K562 (cell line): ENCODE measurements around the gene SBDS. TPM values are rescaled to one million over a fixed set of nuclear protein-coding genes. Genes with fewer than 3 reads are reported as not detected.
A peak's percentile ranks its signal among the peaks of the same experiment; 100 is the strongest.

Source experiments
- AFF4 ChIP-seq: sonication (generic); formaldehyde crosslinking; IDR thresholded peaks from 2 replicates; pipeline ENCODE4 v1.8.0; 2023; ENCODE audit warnings: mild to moderate bottlenecking, missing genetic modification reagents
- ATF7 ChIP-seq: fragments of 450-650 bp; IDR thresholded peaks from 2 replicates; pipeline ENCODE4 v1.7.1; 2014; ENCODE audit warnings: mild to moderate bottlenecking, moderate library complexity
- GATA2 ChIP-seq: sonication (generic); formaldehyde crosslinking; IDR thresholded peaks from 2 replicates; pipeline ENCODE4 v1.4.0; 2020; ENCODE audit warnings: mild to moderate bottlenecking, missing genetic modification reagents
- GTF2F1 ChIP-seq: IDR thresholded peaks from 2 replicates; pipeline ENCODE4 v1.6.1; 2011; ENCODE audit warnings: low read depth, low read length, improper control_type of control experiment
- HDAC1 ChIP-seq, 2 experiments: fragments of 450-650 bp; IDR thresholded peaks; 2 replicates each; pipeline ENCODE4 v1.6.1; 2016 to 2017; ENCODE audit warnings: inconsistent platforms in 1 of 2, mild to moderate bottlenecking in 1 of 2, moderate library complexity in 1 of 2
- HDAC2 ChIP-seq: fragments of 450-650 bp; IDR thresholded peaks from 2 replicates; pipeline ENCODE4 v1.6.1; 2016; ENCODE audit warnings: mild to moderate bottlenecking
- HDAC8 ChIP-seq: fragments of 450-650 bp; IDR thresholded peaks from 2 replicates; pipeline ENCODE4 v1.6.1; 2016; ENCODE audit warnings: mild to moderate bottlenecking, missing genetic modification characterization, moderate library complexity, missing compliant biosample characterization
- HMGXB4 ChIP-seq: sonication (generic); formaldehyde crosslinking; IDR thresholded peaks from 2 replicates; pipeline ENCODE4 v1.8.1; 2023; ENCODE audit warnings: mild to moderate bottlenecking, missing genetic modification reagents
- HNRNPLL ChIP-seq: fragments of 200-400 bp; formaldehyde crosslinking; IDR thresholded peaks from 2 replicates; pipeline ENCODE4 v1.6.1; 2017; ENCODE audit warnings: low read length, low read depth, mild to moderate bottlenecking; ENCODE audit not compliant: poor library complexity, severe bottlenecking
- LCOR ChIP-seq: sonication (generic); formaldehyde crosslinking; IDR thresholded peaks from 2 replicates; pipeline ENCODE4 v1.8.0; 2022; ENCODE audit warnings: mild to moderate bottlenecking, missing genetic modification reagents
- NCOA6 ChIP-seq: fragments of 450-650 bp; IDR thresholded peaks from 2 replicates; pipeline ENCODE4 v1.6.1; 2017; ENCODE audit warnings: mild to moderate bottlenecking
- NONO ChIP-seq, 2 experiments: fragments of 200-400 bp in 1 of 2; fragments of 450-650 bp in 1 of 2; formaldehyde crosslinking in 1 of 2; IDR thresholded peaks; 2 replicates each; pipeline ENCODE4 v1.6.1; 2017; ENCODE audit warnings: low read depth in 2 of 2, mild to moderate bottlenecking in 2 of 2, moderate library complexity in 2 of 2, low read length in 1 of 2
- PHF20 ChIP-seq: fragments of 450-650 bp; IDR thresholded peaks from 2 replicates; pipeline ENCODE4 v1.6.1; 2018; ENCODE audit not compliant: partially characterized antibody
- POLR2AphosphoS5 ChIP-seq: IDR thresholded peaks from 2 replicates; pipeline ENCODE4 v1.6.1; 2011; ENCODE audit warnings: mild to moderate bottlenecking, low read depth, low read length, moderate library complexity; ENCODE audit not compliant: control insufficient read depth, insufficient read depth
- POLR2B ChIP-seq: fragments of 450-650 bp; IDR thresholded peaks from 2 replicates; pipeline ENCODE4 v1.6.1; 2018; ENCODE audit warnings: low read depth; ENCODE audit not compliant: partially characterized antibody
- SIN3B ChIP-seq: fragments of 450-650 bp; IDR thresholded peaks from 2 replicates; pipeline ENCODE4 v1.6.1; 2017; ENCODE audit warnings: low read depth, mild to moderate bottlenecking, moderate library complexity
- SMAD4 ChIP-seq: fragments of 250-450 bp; sonication (Bioruptor Pico); conservative IDR thresholded peaks from 2 replicates; pipeline ENCODE4 v1.8.0; 2021; ENCODE audit warnings: inconsistent platforms, mild to moderate bottlenecking, moderate library complexity
- SMARCC2 ChIP-seq: fragments of 450-650 bp; IDR thresholded peaks from 2 replicates; pipeline ENCODE4 v1.6.1; 2017; ENCODE audit warnings: antibody characterized with exemption, moderate library complexity, mild to moderate bottlenecking, low read depth
- TAF7 ChIP-seq: fragments of 450-650 bp; IDR thresholded peaks from 2 replicates; pipeline ENCODE4 v1.6.1; 2016; ENCODE audit warnings: missing genetic modification characterization, missing compliant biosample characterization
- TARDBP ChIP-seq: fragments of 450-650 bp; IDR thresholded peaks from 2 replicates; pipeline ENCODE4 v1.6.1; 2016
- TCF3 ChIP-seq: sonication (generic); formaldehyde crosslinking; IDR thresholded peaks from 2 replicates; pipeline ENCODE4 v1.4.0; 2020; ENCODE audit warnings: mild to moderate bottlenecking, missing genetic modification reagents
- ZBTB12 ChIP-seq: fragments of 250-450 bp; sonication (Bioruptor Pico); IDR thresholded peaks from 2 replicates; pipeline ENCODE4 v1.4.0; 2020
- polyA plus RNA-seq, 8 experiments: library from polyadenylated mRNA; depleted of rRNA in 4 of 8; stranded (reverse) in 5 of 8; unstranded in 3 of 8; fragments of >200 nt; fragmentation: Nextera tagmentation in 2 of 8; fragmentation: Illumina TruSeq in 1 of 8; extraction: Ambion mirVana in 2 of 8; extraction: Trizol in 1 of 8; gene quantifications; 2 replicates each; pipeline versions ENCODE4 v1.2.1 to v1.2.3, GENCODE V29; 2011 to 2014; ENCODE audit warnings: inconsistent platforms in 1 of 8, missing spikeins in 1 of 8
- total RNA-seq, 7 experiments: library from RNA; depleted of rRNA in 6 of 7; stranded (reverse); fragments of >200 nt in 6 of 7; fragmentation: Illumina TruSeq in 2 of 7; extraction: Trizol in 2 of 7; gene quantifications; 2 replicates each; pipeline versions ENCODE4 v1.2.1 to v1.2.3, GENCODE V29; 2011 to 2021; ENCODE audit warnings: low replicate concordance in 1 of 7

SBDS gene
- total and polyA plus RNA-seq, 9 of the 15 experiments (the other 6 are each of a cell fraction or from before 2014, with no cell fraction given), result 105 to 174 (median 117) TPM

GRCh38 chr7:66995050-66995776 is at the start of gene SBDS (continued):
- TF ChIP-seq HDAC8, result peak; percentile 88
- TF ChIP-seq ZBTB12 (CRISPR knock-in tag), result peak; percentile 65; the same call in 1 of the 2 replicates
- TF ChIP-seq SMAD4 (CRISPR knock-in tag), result peak; percentile 82
- 0 out of 2 replicates have a peak, but pooled peaks have one; percentile 48 for TF ChIP-seq AFF4 (CRISPR knock-in tag)
- 0 out of 2 replicates have a peak, but pooled peaks have one; percentile 65 for TF ChIP-seq TAF7 (tag)
- TF ChIP-seq PHF20, result peak; percentile 91
- peak; percentile 26; the same call in 1 of the 2 replicates for TF ChIP-seq TCF3 (CRISPR knock-in tag)
- 0 out of 2 replicates have a peak, but pooled peaks have one; percentile 24 for TF ChIP-seq SMARCC2
- TF ChIP-seq POLR2AphosphoS5, result peak; percentile 85
- peak; percentile 54; the same call in 1 of the 2 replicates for TF ChIP-seq HDAC2
- TF ChIP-seq HDAC1 (IDR thresholded peaks at IDR 0.05), result peak in 1 of 2 experiments; percentile 76; a peak in 2 of 4 replicates
- TF ChIP-seq HMGXB4 (CRISPR knock-in tag), result peak; percentile 85; the same call in 1 of the 2 replicates
- peak in 1 of 2 experiments; percentile 63; a peak in 1 of 4 replicates for TF ChIP-seq NONO (IDR thresholded peaks at IDR 0.05; ENCODE audit: low read depth in 2 of 2, low read length in 1 of 2)
- TF ChIP-seq HNRNPLL, result peak; percentile 72
- TF ChIP-seq GATA2, result 0 out of 2 replicates have a peak, but pooled peaks have one; percentile 23
- 0 out of 2 replicates have a peak, but pooled peaks have one; percentile 55 for TF ChIP-seq TARDBP
- TF ChIP-seq POLR2B, result peak; percentile 97
- TF ChIP-seq LCOR, result peak; percentile 95
- TF ChIP-seq GTF2F1, result 0 out of 2 replicates have a peak, but pooled peaks have one; percentile 55
- peak; percentile 89 for TF ChIP-seq NCOA6
- TF ChIP-seq ATF7, result peak; percentile 93
- peak; percentile 70; the same call in 1 of the 2 replicates for TF ChIP-seq SIN3B
